HPDE6-E6E7 (cell line): ENCODE measurements around the gene UBTD1.
"Not testable (repeated sequence)": the region's sequence is repeated elsewhere in the genome, so short reads cannot be mapped to it uniquely, and the experiment has no call there.

Experiments
- DNase-seq: peaks from one replicate; pipeline ENCODE4 v3.0.0; 2011; ENCODE audit warnings: missing footprints; ENCODE audit errors: extremely low spot score

The UBTD1 gene

GRCh38 chr10:97562329-97562728, 63.6 kb downstream of the UBTD1 start:
- not testable (repeated sequence) for DNase-seq

DNA sequence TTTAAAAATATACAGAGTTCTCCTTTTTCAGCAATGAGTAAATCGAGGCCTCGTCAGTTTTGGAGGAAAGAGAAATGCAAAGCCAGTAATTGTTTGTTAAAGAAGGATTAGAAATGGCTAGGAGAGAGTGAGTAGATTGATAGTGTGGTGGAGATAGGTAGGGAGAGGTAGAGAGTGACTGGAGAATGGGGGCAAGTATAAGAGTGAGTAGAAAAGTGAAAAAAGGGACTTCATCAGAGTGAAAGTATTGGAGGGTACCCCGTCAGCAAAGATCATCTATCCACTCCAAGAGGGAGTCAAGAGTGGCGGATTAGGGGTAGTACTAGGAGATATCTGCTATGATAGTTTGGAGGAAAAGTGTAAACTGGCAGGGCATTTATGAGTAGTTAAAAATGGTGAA, 64.6 kb downstream of the UBTD1 start:
- DNase-seq, result no peak

- DNase-seq, result no peak
Observed at GRCh38 chr10:97564776-97565175, 66.1 kb downstream of the UBTD1 start.

DNA sequence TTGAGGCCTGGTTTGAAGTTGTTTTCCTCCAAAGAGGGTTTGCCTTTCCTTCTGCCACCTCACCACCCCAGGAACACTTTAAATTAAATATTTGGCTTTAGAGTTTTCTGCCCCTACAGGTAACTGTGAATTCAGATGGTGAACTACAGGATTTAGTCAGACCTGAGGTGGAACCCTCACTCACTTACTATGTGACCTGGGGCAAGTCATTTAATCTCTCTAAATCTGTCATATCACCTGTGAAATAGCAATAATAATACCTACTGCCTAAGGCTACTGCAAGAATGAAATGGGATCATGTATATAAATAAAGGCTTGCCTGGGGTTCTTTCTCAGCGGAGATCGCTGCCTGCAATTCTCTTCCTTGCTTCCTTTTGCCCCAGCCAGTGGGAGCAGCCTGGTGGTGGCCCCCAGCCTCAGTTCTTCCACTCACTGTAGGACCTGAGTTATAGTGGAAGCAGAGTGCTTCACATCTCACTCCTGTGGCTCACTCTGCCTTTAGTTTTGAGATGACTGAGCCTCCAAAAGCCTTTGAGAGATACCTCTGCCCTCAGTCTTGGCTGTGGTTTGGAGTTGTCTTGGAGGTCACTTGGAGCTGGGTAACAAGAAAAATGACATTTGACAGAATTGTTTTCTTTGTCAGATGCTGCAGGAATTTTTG, 67.7 kb downstream of the UBTD1 start:
- no peak for DNase-seq

- no peak for DNase-seq
Observed at GRCh38 chr10:97567891-97568290, 69.2 kb downstream of the UBTD1 start.

DNA sequence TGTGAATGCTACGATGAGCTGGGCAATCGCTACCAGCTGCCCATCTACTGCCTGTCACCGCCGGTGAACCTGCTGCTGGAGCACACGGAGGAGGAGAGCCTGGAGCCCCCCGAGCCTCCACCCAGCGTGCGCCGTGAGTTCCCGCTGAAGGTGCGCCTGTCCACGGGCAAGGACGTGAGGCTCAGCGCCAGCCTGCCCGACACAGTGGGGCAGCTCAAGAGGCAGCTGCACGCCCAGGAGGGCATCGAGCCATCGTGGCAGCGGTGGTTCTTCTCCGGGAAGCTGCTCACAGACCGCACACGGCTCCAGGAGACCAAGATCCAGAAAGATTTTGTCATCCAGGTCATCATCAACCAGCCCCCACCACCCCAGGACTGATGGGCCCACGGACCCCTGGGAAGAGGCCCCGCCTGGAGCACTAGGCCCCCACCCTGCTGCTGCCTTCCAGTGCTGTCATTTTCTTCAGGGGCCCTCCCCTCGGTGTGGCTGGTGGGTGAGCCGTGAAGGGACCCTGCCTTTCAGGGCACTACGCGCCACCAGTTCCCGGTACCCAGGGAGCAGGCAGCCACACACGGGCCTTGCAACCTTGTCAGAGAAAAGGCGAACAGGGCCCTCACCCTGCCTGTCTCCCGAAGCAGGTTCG, 71.5 kb downstream of the UBTD1 start:
- no peak for DNase-seq

DNA sequence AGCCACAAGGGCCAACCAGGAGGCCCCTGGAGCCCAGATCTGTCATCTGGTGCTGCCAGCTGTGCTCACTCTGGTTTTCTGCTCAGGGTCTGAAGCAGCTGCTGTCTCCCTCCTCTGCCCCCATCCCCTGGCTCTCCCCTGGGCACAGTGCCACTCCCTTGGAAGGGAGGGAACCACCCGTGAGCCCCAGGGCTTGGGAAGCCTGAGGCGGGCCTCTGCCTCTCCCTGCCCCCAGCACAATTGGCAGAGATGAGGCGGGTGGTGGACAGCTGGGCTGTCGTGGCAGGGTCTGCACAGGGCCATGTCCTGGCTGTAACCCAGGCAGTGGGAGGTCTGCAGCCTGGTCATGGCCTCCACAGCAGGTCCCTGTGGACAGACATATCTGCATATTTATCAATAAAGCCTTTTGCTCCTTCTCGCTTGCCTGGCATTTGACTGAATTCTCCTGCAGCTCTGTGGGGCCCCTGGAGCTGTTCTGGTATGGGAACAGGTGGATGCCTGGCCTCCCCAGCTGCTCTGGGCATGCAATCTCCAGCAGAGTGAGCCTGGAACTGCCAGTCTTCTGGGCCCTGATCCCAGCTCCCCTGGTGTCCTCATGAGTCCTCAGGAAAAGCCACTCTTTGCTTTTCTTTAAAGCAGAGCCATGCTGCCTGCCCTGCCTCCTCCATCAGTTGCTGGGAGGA, 72.2 kb downstream of the UBTD1 start:
- DNase-seq, result no peak

DNA sequence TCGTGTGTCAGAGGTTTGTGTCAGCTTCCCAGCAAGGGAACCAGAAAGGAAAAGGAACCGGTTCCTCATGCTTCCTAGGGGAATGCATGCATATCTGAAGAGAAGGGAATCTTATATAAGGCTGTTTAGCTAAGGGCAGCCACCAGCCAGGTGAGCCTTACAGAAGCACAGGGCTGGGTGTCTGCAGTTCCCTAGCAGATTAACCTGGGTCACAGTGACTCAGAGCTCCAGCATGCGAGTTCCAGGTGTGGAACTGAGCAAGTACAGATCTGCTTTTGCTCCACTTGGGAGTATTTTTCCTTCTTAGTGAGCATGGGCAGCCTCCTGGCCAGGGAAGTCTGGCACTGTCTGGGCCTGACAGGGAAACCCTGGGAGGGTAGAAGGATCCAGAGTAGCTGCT, 72.9 kb downstream of the UBTD1 start:
- peak; percentile 91 for DNase-seq

DNA sequence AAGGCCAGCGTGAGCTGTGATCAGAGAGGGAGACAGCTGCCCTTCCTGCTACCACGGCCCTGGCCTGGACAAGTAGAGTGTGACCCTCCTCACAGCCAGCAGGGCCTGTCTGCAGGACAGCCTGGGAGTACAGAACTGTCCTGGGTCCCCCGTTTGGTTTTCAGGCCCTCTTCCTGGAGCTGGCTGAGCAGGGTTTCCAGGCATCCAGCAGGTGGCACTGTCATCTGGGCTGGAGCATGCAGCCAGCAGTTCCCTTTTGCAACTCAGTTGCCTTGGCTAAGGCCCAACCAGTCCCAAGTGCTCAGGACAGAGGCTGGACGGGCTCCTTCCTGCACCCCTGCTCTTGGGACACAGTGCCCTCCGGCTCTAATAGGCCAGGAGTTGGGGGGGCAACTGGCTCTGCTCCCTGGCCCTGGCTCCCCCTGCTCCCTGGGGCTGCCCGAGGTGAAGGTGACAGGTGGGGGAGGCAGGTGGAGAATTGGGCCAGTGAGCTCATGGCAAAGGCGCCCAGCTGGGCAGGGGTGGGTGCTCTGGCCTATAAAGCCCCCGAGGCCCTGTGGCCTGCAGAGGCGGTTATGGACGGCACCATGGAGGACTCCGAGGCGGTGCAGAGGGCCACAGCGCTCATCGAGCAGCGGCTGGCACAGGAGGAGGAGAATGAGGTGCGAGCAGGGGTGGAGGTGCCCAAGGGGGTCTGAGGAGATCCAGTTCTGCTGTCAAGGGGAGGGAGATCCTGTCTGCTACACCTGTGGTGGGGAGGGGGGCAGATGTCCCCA, 73.7 kb downstream of the UBTD1 start, which contains the start of gene ANKRD2:
ANKRD2 (plus strand) TSS at position 566 of the 776 bp plus-strand sequence; CDS start at position 576, 10 bp downstream.
- DNase-seq, result peak; percentile 72

DNA sequence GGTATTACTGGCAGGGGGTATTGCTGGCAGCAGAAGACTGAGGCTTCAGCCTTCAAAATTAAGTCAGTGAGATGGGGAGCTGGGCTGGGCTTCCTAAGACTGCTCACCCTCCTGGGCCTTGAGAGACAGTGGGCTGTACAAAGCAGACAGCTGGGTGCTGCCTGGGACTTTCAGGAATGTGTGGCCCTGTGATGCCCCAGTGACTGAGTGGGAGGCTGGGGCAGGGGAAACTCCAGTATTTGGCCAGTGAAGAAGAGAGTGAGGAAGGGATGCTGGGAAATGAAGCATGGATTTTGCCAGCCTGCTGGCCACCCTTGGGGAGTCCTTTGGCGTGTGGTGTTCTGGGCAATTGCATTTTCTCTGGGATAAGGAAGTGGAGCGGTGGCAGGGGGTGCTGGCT, 74.3 kb downstream of the UBTD1 start:
- no peak for DNase-seq

DNA sequence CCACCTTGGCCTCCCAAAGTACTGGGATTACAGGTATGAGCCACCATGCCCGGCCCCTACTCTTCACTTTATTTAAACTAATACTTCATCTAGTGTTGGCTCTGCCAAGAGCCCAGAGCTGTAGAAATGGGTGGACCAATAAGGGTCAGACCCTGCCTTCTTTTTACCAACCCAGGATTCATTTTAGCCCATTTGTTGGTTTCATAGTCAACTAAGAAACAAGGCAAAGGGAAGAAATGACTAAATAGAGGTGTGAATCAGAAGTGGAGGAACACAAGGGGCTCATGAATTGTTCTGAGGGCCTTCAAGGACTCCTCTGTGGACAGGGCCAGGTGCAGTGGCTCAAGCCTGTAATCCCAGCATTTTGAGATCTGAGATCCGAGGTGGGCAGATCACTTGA, 74.9 kb downstream of the UBTD1 start:
- no peak for DNase-seq

GRCh38 chr10:97574374-97575126, 75.8 kb downstream of the UBTD1 start:
- peak; percentile 93 for DNase-seq

GRCh38 chr10:97575127-97575668, 76.5 kb downstream of the UBTD1 start:
- no peak for DNase-seq

DNA sequence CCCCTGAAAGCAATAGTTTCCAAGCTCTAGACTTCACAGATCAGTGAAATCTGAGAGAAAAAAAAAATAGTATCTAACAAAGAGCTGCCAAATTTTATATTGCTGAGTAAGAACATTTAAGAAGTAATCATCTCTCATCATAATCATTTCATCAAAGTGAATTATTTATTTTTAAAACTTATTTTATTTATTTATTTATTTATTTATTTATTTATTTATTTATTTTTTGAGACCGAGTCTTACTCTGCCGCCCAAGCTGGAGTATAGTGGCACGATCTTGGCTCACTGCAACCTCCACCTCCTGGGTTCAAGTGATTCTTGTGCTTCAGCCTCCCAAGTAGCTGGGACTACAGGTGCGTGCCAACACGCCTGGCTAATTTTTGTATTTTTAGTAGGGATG, 77.8 kb downstream of the UBTD1 start:
- not testable (repeated sequence) for DNase-seq

DNA sequence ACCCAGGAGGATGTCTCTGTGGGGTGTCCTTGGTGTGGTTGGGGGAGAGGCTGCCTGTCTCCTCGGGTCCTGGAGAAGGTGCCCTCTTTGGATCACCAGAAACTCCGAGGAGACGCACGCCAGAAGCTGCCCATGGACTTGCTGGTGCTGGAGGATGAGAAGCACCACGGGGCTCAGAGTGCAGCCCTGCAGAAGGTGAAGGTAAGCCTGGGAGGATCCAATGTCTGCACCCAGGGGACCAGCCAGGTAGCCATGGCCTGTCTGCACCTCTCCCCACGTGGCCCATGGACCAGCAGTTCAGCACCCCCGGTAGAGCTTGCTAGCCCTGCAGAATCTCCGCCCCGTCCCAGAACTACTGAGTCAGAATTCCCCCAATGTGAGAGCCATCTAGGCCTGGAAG, 79.0 kb downstream of the UBTD1 start:
- no peak for DNase-seq

GRCh38 chr10:97578171-97578844, 79.6 kb downstream of the UBTD1 start:
- no peak for DNase-seq

GRCh38 chr10:97580421-97581367, 82.0 kb downstream of the UBTD1 start:
- DNase-seq, result no peak

- DNase-seq, result no peak
Observed at GRCh38 chr10:97582169-97582568, 83.4 kb downstream of the UBTD1 start.

GRCh38 chr10:97583476-97583875, 84.8 kb downstream of the UBTD1 start:
- no peak for DNase-seq
